DMS 273 (cell line): ENCODE data around the gene GUCA2A.

Experiments
- DNase-seq: peaks from one replicate; lab custom pipeline; 2025; ENCODE audit not compliant: unreplicated experiment; lab: John Stamatoyannopoulos, UW

GUCA2A gene

GRCh38 chr1:42133809-42134526 is 30.6 kb downstream of the GUCA2A start:
- DNase-seq = no peak

GRCh38 chr1:42133390-42133789 is 31.2 kb downstream of the GUCA2A start:
- no peak for DNase-seq

- no peak for DNase-seq
Measured at GRCh38 chr1:42130061-42130660, 34.4 kb downstream of the GUCA2A start.

- DNase-seq = peak; percentile 34
Measured at GRCh38 chr1:42128964-42129363, 35.6 kb downstream of the GUCA2A start.

GRCh38 chr1:42128499-42128898 is 36.0 kb downstream of the GUCA2A start:
- no peak for DNase-seq

GRCh38 chr1:42127767-42128166 is 36.8 kb downstream of the GUCA2A start:
- DNase-seq = no peak

GRCh38 chr1:42125552-42125951 is 39.0 kb downstream of the GUCA2A start:
- no peak for DNase-seq

- DNase-seq = no peak
Measured at GRCh38 chr1:42122408-42122807, 42.1 kb downstream of the GUCA2A start.

- DNase-seq = no peak
Measured at GRCh38 chr1:42118125-42118524, 46.4 kb downstream of the GUCA2A start.

- DNase-seq = no peak
Measured at GRCh38 chr1:42117214-42117613, 47.3 kb downstream of the GUCA2A start.

- no peak for DNase-seq
Measured at GRCh38 chr1:42114229-42114628, 50.3 kb downstream of the GUCA2A start.
